ENCODE results near the gene FXR2.
A peak's percentile ranks its signal among the peaks of the same experiment; 100 is the strongest.

GRCh38 chr17:7548585-7549400, 65.9 kb downstream of the FXR2 start, which contains the start of gene TNFSF12:
- TF ChIP-seq CTCF (IDR thresholded peaks at IDR 0.05) (peak in 2 of 5 experiments; percentile 8 to 11), POLR2AphosphoS5 (IDR thresholded peaks at IDR 0.05) (peak in 2 of 3 donors; percentile 36 to 66), POLR2A (IDR thresholded peaks at IDR 0.05) (peak; percentile 23)

All from transverse colon (tissue), 4 donors.